ENCODE data around the gene SRD5A1.

DNA sequence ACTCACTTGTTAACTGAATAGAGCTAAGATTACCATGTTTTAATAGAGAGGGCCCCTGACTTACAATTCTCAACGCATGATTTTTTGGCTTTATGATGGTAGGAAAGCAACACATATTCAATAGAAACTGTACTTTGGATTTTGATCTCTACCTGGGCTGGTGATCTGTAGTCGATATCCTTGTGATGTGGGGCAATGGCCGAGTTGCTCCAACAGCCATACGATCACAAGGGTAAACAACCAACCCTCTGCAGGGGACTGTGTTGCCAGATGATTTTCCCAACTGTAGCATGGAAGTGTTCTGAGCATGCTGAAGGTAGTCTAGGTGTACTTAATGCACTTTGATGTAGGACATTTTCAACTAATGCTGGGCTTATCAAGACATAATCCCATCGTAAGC is 36.9 kb upstream of the SRD5A1 start:
- TF ChIP-seq, protein P1, sequence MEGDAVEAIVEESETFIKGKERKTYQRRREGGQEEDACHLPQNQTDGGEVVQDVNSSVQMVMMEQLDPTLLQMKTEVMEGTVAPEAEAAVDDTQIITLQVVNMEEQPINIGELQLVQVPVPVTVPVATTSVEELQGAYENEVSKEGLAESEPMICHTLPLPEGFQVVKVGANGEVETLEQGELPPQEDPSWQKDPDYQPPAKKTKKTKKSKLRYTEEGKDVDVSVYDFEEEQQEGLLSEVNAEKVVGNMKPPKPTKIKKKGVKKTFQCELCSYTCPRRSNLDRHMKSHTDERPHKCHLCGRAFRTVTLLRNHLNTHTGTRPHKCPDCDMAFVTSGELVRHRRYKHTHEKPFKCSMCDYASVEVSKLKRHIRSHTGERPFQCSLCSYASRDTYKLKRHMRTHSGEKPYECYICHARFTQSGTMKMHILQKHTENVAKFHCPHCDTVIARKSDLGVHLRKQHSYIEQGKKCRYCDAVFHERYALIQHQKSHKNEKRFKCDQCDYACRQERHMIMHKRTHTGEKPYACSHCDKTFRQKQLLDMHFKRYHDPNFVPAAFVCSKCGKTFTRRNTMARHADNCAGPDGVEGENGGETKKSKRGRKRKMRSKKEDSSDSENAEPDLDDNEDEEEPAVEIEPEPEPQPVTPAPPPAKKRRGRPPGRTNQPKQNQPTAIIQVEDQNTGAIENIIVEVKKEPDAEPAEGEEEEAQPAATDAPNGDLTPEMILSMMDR (conservative IDR thresholded peaks at IDR 0.05): no peak
- TF ChIP-seq ZFX (IDR thresholded peaks at IDR 0.05): no peak
